Measurements from ENCODE around the gene KATNAL1.
A peak's percentile ranks its signal among the peaks of the same experiment; 100 is the strongest.
"Not testable (repeated sequence)": the region's sequence is repeated elsewhere in the genome, so short reads cannot be mapped to it uniquely, and the experiment has no call there.

KATNAL1 gene

DNA sequence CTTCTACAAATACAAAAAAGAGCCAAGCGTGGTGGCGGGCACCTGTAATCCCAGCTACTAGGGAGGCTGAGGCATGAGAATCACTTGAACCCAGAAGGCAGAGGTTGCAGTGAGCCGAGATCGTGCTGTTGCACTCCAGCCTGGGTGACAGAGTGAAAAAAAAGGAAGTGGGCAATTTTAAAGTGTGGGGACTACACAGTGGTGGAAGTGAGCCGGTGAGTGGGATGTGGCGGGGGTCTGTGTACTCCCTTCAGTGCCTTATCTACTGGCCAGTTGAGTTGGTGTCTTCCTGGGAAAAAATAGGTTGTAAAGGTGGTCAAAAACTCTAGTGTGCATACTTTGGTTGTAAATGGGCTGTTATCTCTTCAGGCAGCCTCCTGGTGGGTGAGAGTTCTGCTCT, 133.1 kb downstream of the KATNAL1 start:
- H3K27me3 ChIP-seq (replicated peaks; ENCODE audit: control insufficient read depth, insufficient read depth, low read length); H3K9me3 ChIP-seq (ENCODE audit: control insufficient read depth, low read length); H3K9ac ChIP-seq (ENCODE audit: low read length); H3K36me3 ChIP-seq (ENCODE audit: control insufficient read depth, insufficient read depth, low read length, severe bottlenecking); DNase-seq (ENCODE audit: low read depth); H3K4me3 ChIP-seq (ENCODE audit: low read length); H3K4me1 ChIP-seq (ENCODE audit: control insufficient read depth, insufficient read depth, low read length): not testable (repeated sequence)

DNA sequence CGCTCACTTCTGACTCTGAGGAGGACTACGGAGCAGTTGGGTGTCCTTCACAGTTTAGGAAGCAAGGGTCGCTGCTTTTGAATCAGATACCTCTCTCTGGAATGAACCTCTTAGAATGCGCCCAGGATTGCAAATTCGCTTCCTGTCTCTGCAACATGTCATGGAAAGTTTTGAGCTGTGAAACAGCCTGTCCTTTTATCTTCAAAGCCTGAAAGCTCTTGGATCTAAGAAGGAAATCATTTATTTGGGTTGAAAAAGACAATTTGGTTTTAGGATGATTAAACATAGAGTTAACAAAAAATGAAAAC, 134.1 kb downstream of the KATNAL1 start:
- Histone ChIP-seq H3K9ac (ENCODE audit: low read length) (no peak overlapping the region), H3K9me3 (ENCODE audit: control insufficient read depth, low read length) (no peaks in the 10 kb centered on the region), H3K4me3 (ENCODE audit: low read length) (no peak overlapping the region), H3K27me3 (replicated peaks; ENCODE audit: control insufficient read depth, insufficient read depth, low read length) (no peaks in the 10 kb centered on the region), H3K36me3 (ENCODE audit: control insufficient read depth, insufficient read depth, low read length, severe bottlenecking) (no peaks in the 10 kb centered on the region), H3K4me1 (ENCODE audit: control insufficient read depth, insufficient read depth, low read length) (peaks cover 3% of the 10 kb centered on the region)
- DNase-seq (ENCODE audit: low read depth) = no peak

DNA sequence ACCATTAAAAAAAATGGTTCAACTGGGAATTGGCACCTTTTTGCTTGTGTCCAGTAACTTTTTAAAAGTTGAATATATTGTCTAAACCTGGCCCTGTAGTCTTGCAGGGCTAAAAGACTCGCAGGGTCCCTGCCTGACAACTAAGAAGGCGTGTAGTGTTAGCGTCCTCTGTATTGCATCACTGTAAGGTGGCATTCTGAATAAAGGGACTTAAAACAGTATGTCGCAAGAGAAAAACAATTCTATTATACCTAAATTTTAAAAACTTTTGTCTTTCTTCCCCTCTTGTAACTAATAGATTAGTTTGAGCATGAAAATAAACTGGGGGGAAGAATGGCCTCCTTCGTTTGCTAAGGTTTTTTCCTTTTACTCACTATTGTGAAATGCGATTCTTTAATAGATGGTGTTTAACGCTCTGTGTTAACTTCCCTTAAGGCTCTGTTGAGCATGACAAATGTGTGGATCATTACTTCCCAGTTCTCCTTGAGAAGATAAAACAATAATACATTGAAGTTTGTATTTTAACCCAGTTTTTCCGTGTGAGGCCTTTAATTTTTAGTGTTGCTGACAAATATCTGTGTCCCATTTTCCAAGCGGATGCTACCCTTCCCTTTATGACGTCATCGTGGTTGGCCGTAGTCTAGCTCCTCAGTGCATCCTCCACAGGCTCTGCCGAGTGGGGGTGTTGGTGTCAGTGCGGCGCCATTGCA, 134.6 kb downstream of the KATNAL1 start:
- H3K9ac ChIP-seq (ENCODE audit: low read length) = no peak overlapping the region
- H3K27me3 ChIP-seq (replicated peaks; ENCODE audit: control insufficient read depth, insufficient read depth, low read length) = no peaks in the 10 kb centered on the region
- no peaks in the 10 kb centered on the region for H3K9me3 ChIP-seq (ENCODE audit: control insufficient read depth, low read length)
- H3K4me3 ChIP-seq (ENCODE audit: low read length) = no peak overlapping the region
- H3K36me3 ChIP-seq (ENCODE audit: control insufficient read depth, insufficient read depth, low read length, severe bottlenecking) = no peaks in the 10 kb centered on the region
- H3K4me1 ChIP-seq (ENCODE audit: control insufficient read depth, insufficient read depth, low read length) = peaks cover 3% of the 10 kb centered on the region
- DNase-seq (ENCODE audit: low read depth) = no peak

DNA sequence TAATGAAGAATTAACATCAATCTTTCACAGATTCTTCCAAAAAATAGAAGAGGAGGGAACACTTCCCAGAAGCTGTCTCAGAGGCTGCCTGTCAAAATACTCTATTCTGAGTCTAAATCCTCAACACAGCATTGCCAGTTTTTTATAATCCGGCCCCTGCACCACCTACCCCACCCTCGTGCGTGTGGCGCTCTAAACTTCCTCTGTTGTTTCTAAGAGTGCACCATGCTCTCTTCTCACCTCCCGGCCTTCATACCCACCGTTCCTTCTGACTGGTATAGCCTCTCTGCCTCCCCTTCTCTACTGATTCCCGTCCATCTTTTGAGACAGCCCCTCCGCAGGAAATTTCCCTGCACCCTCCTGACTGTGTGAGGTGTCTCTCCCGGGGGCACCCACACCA, 136.8 kb downstream of the KATNAL1 start:
- no peak for DNase-seq (ENCODE audit: low read depth)
- no peaks in the 10 kb centered on the region for H3K9me3 ChIP-seq (ENCODE audit: control insufficient read depth, low read length)
- no peak overlapping the region for H3K4me3 ChIP-seq (ENCODE audit: low read length)
- H3K27me3 ChIP-seq (replicated peaks; ENCODE audit: control insufficient read depth, insufficient read depth, low read length) = peaks cover 5% of the 10 kb centered on the region
- H3K9ac ChIP-seq (ENCODE audit: low read length) = no peak overlapping the region
- peaks cover 6% of the 10 kb centered on the region for H3K4me1 ChIP-seq (ENCODE audit: control insufficient read depth, insufficient read depth, low read length)
- H3K36me3 ChIP-seq (ENCODE audit: control insufficient read depth, insufficient read depth, low read length, severe bottlenecking) = no peaks in the 10 kb centered on the region

DNA sequence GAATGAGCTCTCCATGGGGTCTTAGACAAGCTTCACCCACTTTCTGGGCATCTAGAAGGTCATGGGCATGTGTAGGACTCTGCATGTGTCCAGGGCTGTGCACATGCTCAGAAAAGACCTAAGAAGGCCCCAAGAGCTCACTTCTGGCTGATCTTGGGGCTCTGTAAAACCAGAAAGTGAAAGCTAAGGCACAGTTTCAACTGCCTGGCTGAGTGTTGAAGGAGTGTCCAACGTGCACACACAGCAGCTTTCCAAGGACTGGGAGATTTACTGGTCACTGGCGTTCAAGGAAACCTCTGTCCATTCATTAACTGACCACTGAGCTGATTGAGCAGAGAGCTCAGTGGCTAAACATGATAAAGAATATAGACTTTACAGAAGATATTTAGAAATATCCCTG, 137.9 kb downstream of the KATNAL1 start:
- no peaks in the 10 kb centered on the region for H3K9me3 ChIP-seq (ENCODE audit: control insufficient read depth, low read length)
- DNase-seq (ENCODE audit: low read depth) = no peak
- H3K4me3 ChIP-seq (ENCODE audit: low read length) = no peak overlapping the region
- no peaks in the 10 kb centered on the region for H3K36me3 ChIP-seq (ENCODE audit: control insufficient read depth, insufficient read depth, low read length, severe bottlenecking)
- peaks cover 7% of the 10 kb centered on the region for H3K4me1 ChIP-seq (ENCODE audit: control insufficient read depth, insufficient read depth, low read length)
- H3K27me3 ChIP-seq (replicated peaks; ENCODE audit: control insufficient read depth, insufficient read depth, low read length) = peaks cover 5% of the 10 kb centered on the region
- H3K9ac ChIP-seq (ENCODE audit: low read length) = no peak overlapping the region

DNA sequence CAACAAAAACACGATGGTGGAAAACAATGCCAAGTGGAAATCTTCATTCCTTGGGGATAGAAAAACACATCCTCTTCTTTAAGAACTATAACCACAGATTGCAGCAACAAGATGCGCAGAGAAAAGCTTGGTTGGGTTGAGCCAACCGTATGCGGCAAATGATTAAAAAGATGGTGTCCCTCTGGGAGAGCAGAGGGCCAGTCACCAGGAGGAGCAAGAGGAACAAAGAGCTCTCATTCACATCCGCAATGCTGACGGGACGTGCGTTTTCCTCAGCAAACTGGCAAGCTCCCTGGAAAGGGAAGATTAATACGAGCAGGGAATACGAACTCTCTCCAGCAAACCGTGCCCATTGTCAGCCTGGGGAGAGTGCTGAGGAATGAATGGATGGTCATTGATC, 141.6 kb downstream of the KATNAL1 start:
- Histone ChIP-seq H3K4me1 (ENCODE audit: control insufficient read depth, insufficient read depth, low read length) (peaks cover 16% of the 10 kb centered on the region), H3K4me3 (ENCODE audit: low read length) (peak overlapping the region; percentile 51), H3K36me3 (ENCODE audit: control insufficient read depth, insufficient read depth, low read length, severe bottlenecking) (no peaks in the 10 kb centered on the region), H3K9me3 (ENCODE audit: control insufficient read depth, low read length) (no peaks in the 10 kb centered on the region), H3K9ac (ENCODE audit: low read length) (no peak overlapping the region), H3K27me3 (replicated peaks; ENCODE audit: control insufficient read depth, insufficient read depth, low read length) (peaks cover 9% of the 10 kb centered on the region)
- DNase-seq (ENCODE audit: low read depth) = peak; percentile 2

DNA sequence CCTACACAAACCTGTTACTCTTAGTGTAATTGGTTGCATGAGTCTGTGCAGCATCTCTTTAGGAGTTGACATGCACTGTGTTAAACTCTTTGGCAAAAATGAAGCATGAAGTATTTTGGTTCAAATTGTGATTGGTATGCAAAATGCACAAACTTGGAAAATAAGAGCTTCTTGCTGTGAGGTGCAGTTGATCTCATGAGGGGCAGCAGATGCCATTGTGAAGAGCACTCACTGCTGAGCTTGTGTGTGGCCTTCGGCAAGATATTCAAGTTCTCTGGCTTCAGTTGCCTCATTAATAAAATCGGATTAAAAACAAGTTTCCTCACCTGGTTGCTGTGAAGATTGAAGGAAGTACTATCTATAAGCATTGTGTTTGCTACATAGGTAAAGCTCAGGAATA, 142.3 kb downstream of the KATNAL1 start:
- Histone ChIP-seq H3K36me3 (ENCODE audit: control insufficient read depth, insufficient read depth, low read length, severe bottlenecking) (no peaks in the 10 kb centered on the region), H3K27me3 (replicated peaks; ENCODE audit: control insufficient read depth, insufficient read depth, low read length) (peaks cover 9% of the 10 kb centered on the region), H3K4me3 (ENCODE audit: low read length) (no peak overlapping the region), H3K9me3 (ENCODE audit: control insufficient read depth, low read length) (no peaks in the 10 kb centered on the region), H3K4me1 (ENCODE audit: control insufficient read depth, insufficient read depth, low read length) (peaks cover 16% of the 10 kb centered on the region), H3K9ac (ENCODE audit: low read length) (no peak overlapping the region)
- DNase-seq (ENCODE audit: low read depth) = no peak

DNA sequence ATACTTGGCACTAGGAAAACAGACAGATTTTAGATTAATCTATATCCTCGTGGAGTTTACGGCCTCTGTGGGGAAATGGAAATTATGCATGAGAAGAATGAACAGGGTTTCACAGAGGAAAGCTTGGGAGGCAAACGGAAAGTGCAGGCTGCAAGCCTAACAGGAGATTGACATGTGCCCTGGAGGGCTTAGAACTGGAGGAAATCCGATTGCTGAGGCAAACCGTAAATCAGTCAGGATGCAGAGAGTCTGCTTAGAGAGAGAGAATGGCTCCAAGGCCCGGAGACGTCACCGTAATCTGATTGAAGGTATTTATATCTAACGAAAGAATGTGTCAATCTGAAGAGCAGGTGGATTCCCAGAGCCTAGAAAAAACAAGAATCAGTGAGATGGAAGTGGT, 143.2 kb downstream of the KATNAL1 start:
- Histone ChIP-seq H3K4me1 (ENCODE audit: control insufficient read depth, insufficient read depth, low read length) (peaks cover 19% of the 10 kb centered on the region), H3K9me3 (ENCODE audit: control insufficient read depth, low read length) (no peaks in the 10 kb centered on the region), H3K36me3 (ENCODE audit: control insufficient read depth, insufficient read depth, low read length, severe bottlenecking) (no peaks in the 10 kb centered on the region), H3K27me3 (replicated peaks; ENCODE audit: control insufficient read depth, insufficient read depth, low read length) (peaks cover 9% of the 10 kb centered on the region), H3K9ac (ENCODE audit: low read length) (no peak overlapping the region), H3K4me3 (ENCODE audit: low read length) (no peak overlapping the region)
- no peak for DNase-seq (ENCODE audit: low read depth)

DNA sequence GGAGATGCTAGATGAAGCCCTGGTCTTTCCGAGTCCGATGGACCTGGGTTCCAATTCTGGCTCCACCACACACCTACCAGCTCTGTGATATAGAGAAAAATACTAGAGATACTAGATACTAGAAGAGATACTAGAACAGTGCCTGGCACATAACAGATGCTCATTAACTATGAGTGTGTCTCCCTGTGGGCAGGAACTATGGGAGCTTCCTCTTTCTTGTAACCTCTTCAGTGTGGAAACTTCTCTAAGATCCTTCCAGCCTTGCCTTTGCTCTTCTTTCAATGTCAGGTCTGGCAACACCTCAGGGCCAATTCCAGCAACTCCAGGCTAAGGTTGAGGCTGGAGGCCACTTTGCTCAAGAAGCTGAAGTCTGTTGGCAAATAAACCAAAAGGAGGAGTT, 143.9 kb downstream of the KATNAL1 start:
- Histone ChIP-seq H3K27me3 (replicated peaks; ENCODE audit: control insufficient read depth, insufficient read depth, low read length) (peaks cover 9% of the 10 kb centered on the region), H3K4me3 (ENCODE audit: low read length) (no peak overlapping the region), H3K36me3 (ENCODE audit: control insufficient read depth, insufficient read depth, low read length, severe bottlenecking) (no peaks in the 10 kb centered on the region), H3K4me1 (ENCODE audit: control insufficient read depth, insufficient read depth, low read length) (peaks cover 26% of the 10 kb centered on the region), H3K9me3 (ENCODE audit: control insufficient read depth, low read length) (no peaks in the 10 kb centered on the region), H3K9ac (ENCODE audit: low read length) (no peak overlapping the region)
- no peak for DNase-seq (ENCODE audit: low read depth)

DNA sequence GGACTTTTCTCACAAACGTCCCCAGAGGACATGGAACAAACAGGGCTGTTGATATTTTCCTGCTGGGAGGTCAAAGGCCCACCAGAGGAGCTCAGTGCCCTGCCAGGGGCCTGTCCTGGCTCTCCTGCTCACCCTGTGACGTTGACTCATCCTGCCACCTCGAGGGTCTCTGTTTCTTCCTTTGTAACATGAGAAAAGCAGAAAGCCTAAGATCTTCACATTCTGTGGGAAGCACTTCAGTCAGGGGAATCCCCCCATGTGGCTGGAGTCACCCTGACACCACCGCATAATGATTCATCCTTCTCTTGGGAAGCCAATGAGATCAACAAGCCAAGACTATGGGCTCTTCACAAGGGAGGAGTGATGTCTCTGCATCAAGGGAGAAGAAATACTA, 147.9 kb downstream of the KATNAL1 start:
- Histone ChIP-seq H3K9me3 (ENCODE audit: control insufficient read depth, low read length) (no peaks in the 10 kb centered on the region), H3K4me3 (ENCODE audit: low read length) (no peak overlapping the region), H3K9ac (ENCODE audit: low read length) (no peak overlapping the region), H3K27me3 (replicated peaks; ENCODE audit: control insufficient read depth, insufficient read depth, low read length) (peaks cover 17% of the 10 kb centered on the region), H3K36me3 (ENCODE audit: control insufficient read depth, insufficient read depth, low read length, severe bottlenecking) (no peaks in the 10 kb centered on the region), H3K4me1 (ENCODE audit: control insufficient read depth, insufficient read depth, low read length) (peaks cover 23% of the 10 kb centered on the region)
- DNase-seq (ENCODE audit: low read depth) = peak; percentile 22

DNA sequence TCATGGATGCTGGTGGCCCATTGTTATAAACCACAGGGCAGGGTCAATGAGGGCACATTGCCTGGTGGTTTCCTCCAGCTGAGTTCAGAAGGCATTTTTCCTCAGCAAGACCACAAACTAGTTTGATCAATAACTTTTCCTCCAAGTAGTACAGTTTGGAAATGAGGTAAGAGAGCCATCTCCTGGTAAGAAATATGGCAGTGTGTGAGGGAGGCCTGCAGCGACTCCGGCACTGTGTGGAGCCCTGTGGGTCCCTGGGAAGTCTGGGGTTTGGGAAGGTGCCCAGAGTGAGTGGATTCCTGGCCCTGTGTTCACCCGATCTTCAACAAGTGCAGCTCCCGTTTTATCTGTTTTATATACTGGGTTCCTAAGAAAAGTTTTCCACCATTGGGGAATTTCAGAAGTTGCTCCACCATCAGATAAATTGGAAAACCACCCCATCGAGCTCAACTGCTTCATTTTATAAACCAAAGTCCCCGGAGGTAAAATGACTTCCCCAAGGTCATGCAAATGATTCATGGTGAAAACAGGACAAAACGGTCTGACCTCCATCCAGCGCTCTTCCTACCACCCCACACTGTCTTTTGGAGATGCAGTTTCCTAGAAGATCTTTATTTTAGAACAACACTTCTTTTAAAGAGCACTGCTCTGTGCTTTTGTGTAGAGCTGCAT, 148.4 kb downstream of the KATNAL1 start:
- peak; percentile 31 for DNase-seq (ENCODE audit: low read depth)
- Histone ChIP-seq H3K36me3 (ENCODE audit: control insufficient read depth, insufficient read depth, low read length, severe bottlenecking) (no peaks in the 10 kb centered on the region), H3K9me3 (ENCODE audit: control insufficient read depth, low read length) (no peaks in the 10 kb centered on the region), H3K9ac (ENCODE audit: low read length) (no peak overlapping the region), H3K4me1 (ENCODE audit: control insufficient read depth, insufficient read depth, low read length) (peaks cover 18% of the 10 kb centered on the region), H3K4me3 (ENCODE audit: low read length) (no peak overlapping the region), H3K27me3 (replicated peaks; ENCODE audit: control insufficient read depth, insufficient read depth, low read length) (peaks cover 23% of the 10 kb centered on the region)

DNA sequence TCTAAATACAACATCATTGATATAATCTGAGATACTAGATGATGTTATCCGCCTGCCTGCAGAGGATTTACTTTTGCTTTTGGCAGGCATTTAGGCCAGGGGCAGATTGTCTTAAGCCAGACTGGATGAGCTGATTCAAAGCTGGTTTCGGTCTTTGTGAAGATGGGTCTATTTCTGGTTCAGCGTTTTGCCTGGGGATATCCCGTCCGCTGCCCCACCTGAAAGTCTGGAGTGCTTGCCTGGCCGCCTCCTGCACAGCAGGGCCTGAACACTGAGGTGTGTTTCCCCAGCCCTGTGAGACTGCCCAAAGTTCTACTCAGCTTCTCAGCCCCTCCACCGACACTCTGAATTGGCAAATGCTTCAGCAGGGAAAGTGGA, 149.7 kb downstream of the KATNAL1 start:
- Histone ChIP-seq H3K9me3 (ENCODE audit: control insufficient read depth, low read length) (no peaks in the 10 kb centered on the region), H3K4me1 (ENCODE audit: control insufficient read depth, insufficient read depth, low read length) (peaks cover 14% of the 10 kb centered on the region), H3K9ac (ENCODE audit: low read length) (no peak overlapping the region), H3K36me3 (ENCODE audit: control insufficient read depth, insufficient read depth, low read length, severe bottlenecking) (no peaks in the 10 kb centered on the region), H3K4me3 (ENCODE audit: low read length) (no peak overlapping the region), H3K27me3 (replicated peaks; ENCODE audit: control insufficient read depth, insufficient read depth, low read length) (peaks cover 34% of the 10 kb centered on the region)
- DNase-seq (ENCODE audit: low read depth) = no peak

Measured in adipocyte (in vitro differentiated cells).